ENCODE results near the gene ZNF532.

DNA sequence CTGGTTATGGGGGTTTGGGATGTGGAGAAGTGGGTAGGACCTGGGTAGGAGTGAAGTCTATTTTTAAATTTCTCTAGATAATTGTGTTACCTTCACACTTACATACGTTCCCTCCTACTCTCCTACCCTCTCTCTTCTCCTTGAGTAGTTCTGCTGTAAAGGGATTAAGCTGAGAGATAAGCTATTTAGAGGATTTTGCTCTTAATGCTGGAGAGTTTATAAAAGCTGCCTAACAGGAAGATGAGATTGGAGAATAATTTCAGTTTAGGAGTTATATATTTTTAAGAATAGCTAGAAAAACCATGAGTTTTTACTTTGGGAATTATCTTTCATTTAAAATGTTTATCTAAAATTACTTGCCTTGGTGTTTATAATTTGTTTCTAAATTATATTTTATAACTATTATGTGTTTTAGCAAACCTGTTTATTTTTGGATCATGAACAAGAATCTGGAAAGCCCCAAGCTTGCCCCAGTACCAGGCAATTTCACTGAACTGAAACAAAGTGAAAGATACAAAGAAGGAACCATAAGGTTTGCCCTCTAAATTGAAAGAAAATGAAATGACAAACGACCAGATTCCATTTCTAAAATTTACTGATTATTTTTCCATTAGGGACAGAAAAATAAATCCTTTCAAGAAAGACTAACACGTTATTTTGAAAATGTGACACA is 101.5 kb downstream of the ZNF532 start:
- TF ChIP-seq, protein P1, sequence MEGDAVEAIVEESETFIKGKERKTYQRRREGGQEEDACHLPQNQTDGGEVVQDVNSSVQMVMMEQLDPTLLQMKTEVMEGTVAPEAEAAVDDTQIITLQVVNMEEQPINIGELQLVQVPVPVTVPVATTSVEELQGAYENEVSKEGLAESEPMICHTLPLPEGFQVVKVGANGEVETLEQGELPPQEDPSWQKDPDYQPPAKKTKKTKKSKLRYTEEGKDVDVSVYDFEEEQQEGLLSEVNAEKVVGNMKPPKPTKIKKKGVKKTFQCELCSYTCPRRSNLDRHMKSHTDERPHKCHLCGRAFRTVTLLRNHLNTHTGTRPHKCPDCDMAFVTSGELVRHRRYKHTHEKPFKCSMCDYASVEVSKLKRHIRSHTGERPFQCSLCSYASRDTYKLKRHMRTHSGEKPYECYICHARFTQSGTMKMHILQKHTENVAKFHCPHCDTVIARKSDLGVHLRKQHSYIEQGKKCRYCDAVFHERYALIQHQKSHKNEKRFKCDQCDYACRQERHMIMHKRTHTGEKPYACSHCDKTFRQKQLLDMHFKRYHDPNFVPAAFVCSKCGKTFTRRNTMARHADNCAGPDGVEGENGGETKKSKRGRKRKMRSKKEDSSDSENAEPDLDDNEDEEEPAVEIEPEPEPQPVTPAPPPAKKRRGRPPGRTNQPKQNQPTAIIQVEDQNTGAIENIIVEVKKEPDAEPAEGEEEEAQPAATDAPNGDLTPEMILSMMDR (conservative IDR thresholded peaks at IDR 0.05; ENCODE audit: low read length) = no peak
- TF ChIP-seq EZH2phosphoT487 (IDR thresholded peaks at IDR 0.05; ENCODE audit: borderline replicate concordance) = no peak
